HG03066 (cell line): ENCODE measurements around the gene TANGO2.

Source experiments
- ATAC-seq: cut with Tn5 transposase; IDR thresholded peaks from one replicate; pipeline ENCODE4 v1.9.1; 2021; ENCODE audit warnings: low read depth; ENCODE audit not compliant: unreplicated experiment

Gene TANGO2, protein sequence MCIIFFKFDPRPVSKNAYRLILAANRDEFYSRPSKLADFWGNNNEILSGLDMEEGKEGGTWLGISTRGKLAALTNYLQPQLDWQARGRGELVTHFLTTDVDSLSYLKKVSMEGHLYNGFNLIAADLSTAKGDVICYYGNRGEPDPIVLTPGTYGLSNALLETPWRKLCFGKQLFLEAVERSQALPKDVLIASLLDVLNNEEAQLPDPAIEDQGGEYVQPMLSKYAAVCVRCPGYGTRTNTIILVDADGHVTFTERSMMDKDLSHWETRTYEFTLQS

DNA sequence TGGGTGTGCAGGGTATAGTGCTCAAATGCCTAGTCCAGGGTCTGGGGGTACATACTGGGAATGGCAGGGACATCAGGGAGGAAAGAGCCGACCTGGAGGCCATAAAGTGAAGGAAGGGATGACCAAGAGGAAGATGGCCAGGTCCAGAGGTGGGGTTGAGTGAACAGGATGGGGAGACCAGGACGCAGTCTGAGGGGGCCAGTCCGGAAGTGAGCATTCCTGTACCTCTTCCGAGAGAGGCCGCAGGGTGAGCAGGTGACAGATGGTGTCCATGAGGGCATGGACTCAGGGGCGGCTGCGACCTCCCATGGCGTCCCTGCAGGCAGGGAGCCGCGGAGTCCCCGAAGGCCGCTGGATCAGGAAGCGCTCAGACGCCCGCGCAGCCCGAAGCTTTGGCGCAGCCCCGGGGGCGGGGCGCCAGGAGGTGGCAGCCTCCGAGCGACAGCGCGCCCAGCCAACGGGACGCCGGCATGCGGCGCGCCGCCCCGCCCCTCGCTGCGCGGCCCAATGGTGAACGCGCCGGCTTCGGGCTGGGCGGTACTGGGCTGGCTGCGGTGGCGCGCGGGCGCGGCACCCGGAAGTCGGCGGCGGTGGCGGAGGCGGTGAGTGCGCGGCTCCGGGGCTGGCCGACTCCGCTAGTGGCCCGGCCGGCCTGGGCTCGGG, at the start of gene TANGO2:
TANGO2 (plus strand) TSS at position 578 of the 663 bp plus-strand sequence. CDS start 15,689 bp downstream, outside the sequence.
- ATAC-seq: peak; percentile 74

DNA sequence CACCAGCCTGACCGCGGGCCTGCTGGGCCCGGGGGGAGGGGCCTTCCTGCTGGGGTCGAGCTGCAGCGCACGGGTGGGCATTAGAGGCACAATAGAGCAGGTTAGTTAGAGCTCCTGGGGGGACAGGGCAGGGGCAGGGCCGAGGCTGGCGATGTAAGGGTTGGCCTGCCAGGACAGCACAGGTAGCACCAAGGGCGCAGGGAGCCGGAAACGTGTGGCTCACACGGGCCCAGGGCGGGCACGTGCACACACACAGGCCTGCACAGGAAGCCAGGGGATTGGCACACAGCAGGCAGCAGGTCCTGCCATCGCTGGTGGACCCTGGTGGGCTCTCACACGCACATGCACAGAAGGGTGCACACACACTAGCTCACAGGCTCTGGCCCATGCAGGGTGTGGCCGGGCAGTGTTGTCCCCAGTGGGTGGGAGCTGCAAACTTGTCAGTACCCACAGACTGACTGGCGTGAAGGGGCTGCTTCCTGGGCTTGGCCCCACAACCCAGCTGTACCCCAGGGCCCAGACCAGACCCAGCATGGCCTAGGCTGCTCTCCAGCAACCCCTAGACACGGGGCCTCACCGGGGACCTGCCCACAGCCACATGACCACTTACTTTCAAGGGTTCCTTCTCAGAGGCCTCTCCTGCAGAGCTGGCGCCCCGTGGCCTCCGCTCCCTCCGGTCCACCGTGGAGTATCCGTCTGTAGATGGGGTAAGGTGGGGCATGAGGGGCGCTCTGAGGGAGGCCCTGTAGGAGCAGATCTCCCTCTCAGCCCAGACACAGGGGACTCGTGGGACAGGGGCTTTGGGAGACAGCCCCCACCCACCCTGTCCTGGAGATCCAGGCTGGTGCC, 49.4 kb upstream of the TANGO2 start:
- no peak for ATAC-seq

DNA sequence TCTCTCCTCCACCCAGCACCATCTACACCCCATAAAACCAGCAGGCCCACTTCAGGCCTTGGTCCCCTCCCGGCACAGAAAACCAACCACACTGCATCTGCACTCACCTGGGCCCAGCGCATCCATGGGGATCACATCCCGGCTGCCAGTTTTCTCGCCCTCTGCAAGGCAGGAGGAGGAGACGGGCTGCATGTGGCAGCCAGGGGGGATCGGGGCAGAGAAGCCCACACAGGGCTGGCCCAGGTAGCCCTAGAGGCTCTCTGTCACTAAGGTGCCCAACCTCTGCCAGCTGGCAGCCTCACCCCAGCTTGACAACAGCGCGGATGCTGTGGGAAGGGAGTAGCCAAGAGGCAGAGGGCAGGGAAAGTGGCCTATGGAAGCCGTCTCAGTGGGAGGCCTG, 48.7 kb upstream of the TANGO2 start:
- no peak for ATAC-seq

DNA sequence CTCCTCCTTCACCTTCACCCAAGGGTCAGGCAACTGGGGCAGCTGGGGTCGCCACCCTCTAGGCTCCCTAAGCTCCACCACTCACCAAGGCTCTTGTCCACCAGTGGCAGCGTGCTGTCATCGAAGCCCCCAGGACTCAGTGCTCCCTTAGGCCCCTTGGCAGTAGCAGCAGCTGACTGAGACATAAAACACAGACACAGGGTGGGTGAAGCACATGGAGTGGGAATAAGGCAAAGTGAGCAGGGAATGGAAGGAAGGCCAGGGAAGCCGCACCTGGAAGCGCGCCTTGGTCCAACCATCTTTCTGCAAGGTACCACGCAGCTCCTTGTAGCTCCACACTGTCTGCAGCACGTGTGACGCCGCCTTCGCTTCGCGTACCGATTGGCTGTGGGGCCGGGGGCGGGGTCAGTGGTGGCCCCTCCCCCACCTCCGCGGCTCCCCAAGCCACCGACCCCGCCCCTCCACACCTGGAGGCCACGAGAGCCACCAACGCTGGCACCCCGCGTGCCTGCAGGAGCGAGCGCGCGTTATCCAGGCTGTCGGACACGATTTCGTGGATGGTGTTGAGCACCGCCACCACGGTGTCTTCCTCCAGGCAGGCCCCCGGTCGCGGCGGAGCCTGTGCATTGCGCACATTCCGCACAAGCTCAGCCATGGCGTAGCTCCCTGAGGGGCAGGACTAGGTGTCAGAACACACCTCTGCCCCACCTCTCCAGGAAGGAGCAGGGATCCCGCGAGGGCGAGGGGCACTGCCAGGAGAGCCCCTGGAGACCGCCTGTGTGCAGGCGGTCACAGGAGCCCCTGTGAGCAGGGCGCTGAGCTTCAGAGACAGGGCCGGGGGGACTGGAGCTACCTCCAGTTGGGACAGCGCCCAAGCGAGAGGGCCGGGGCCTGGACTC, 48.0 kb upstream of the TANGO2 start:
- no peak for ATAC-seq

DNA sequence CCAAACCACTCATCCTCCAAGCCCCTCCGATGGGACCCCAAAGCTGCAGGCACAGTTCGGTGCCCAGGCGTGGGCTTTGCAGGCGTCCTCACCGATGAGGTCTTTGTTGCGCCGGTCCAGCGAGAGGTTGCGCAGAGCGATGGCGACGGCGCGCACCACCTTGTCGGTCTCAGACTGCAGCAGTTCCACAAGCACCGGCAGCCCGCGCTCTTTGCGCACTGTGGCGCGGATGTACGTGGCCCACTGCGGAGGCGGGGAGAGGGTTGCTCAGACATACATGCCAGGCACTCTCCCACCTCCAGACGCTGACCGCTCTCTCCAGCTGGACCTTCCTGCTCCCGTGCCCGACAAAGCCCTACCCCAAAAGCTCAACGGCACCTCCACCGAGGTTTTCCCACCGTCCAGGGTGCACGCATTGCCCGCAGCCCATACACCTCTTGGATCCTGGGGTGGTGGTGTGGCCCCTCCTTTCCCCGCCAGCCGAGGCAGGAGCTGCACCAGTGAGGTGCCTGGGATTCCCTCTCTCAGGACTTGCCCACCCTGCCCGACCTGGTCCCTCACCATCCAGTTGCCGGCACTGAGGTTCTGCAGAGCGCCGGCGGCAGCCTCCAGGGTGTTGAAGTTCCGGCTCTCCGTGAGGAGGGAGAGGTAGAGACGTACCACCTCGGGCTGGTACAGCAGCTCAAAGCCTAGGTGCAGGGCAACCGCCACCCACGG, 47.2 kb upstream of the TANGO2 start:
- ATAC-seq: no peak

DNA sequence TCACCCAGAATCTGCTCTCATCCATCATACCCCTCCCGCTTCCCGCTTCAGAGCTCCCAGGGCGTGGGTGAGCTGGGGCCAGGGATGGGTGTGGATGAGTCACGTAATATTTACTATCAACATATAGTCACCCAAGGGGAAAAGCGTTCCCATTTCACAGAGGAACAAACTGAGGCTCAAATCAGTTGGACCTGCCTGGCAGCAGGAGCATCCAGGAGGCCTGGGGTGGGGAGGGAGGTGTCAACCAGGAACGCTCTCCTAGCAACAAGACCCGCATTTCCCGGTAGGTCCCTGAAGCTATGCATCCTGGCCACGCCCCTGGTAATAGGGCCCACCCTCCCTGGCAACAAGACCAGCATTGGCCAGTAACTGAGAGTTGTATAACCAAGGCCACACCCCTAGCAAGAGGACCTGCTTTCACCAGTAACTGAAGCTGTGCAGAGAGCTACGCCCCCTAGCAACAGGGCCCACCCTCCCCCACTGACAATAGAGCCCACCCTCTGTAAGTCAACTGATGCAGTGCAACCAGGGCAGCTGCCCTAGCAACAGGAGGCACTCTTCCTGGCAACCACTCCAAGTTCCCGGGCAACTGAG, 46.5 kb upstream of the TANGO2 start:
- ATAC-seq: no peak

DNA sequence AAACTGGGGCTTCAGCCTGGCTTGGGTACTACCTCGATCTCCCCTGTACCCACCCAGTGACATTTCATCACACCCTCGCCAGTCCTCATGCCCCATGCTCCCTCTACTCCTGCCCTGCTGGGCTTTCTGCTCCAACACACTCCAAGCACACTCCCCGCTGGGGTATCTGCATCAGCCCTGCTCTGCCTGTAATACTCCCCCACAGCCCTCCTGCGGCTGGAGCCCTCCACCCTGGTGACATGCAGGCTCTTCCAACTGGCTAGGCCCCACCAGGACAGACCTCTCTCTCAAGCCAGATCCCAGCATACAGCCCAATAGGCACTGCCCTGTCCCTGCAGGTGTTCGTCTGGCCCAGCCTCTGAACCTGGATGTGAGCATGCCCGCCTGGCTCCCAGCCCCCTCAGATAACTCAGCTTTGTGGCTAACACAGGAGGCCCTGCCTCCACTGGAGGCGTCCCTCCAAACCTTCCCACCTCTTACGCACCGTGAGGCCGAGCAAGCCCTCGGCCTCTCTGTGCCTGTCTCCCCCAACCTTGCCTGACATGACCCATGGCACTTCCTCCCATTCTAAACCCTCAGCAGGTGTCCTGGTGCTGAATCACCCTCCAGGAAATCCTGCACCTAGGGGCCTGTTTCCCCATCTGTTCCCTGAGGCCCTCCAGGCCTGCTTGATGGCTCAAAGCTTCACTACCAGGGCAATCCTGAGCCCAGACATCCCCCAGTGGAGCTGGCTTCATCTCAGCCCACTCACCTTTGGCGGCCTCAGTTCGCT, 45.8 kb upstream of the TANGO2 start:
- no peak for ATAC-seq

DNA sequence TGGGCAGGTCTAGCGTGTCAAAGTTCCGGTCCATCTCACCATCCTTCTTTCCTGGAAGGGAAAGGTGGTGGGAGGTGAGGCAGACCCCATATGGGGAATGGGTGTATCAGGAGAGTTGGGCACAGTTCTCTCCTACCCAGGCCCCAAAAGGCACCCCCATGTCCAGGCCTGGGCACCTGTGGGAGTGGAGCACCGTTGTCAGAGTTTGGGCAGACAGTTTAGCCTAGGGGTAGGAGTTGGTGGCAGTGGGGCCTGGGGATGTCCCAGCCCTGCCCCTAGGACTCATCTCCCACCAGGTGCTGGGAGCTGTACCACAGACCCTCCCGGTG, 45.2 kb upstream of the TANGO2 start:
- no peak for ATAC-seq

DNA sequence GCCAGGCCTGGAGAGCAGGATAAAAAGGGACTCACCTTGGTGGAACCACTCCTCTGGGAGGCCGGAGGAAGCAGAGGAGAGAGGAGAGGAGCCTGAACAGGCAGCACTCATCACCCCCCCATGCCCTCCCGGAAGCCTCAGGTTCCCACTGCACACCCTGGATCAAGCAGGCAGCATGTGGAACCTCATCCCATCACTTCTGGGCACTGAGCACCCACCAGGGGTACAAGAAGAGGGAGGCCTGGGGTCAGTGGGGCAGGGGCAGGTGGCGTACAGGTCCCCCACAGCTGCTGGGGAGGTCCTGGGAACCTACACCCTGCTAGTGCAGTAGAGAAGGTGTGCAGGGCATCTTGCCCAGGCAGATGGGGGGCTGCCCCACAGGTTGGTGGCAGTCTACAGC, 44.2 kb upstream of the TANGO2 start:
- no peak for ATAC-seq

DNA sequence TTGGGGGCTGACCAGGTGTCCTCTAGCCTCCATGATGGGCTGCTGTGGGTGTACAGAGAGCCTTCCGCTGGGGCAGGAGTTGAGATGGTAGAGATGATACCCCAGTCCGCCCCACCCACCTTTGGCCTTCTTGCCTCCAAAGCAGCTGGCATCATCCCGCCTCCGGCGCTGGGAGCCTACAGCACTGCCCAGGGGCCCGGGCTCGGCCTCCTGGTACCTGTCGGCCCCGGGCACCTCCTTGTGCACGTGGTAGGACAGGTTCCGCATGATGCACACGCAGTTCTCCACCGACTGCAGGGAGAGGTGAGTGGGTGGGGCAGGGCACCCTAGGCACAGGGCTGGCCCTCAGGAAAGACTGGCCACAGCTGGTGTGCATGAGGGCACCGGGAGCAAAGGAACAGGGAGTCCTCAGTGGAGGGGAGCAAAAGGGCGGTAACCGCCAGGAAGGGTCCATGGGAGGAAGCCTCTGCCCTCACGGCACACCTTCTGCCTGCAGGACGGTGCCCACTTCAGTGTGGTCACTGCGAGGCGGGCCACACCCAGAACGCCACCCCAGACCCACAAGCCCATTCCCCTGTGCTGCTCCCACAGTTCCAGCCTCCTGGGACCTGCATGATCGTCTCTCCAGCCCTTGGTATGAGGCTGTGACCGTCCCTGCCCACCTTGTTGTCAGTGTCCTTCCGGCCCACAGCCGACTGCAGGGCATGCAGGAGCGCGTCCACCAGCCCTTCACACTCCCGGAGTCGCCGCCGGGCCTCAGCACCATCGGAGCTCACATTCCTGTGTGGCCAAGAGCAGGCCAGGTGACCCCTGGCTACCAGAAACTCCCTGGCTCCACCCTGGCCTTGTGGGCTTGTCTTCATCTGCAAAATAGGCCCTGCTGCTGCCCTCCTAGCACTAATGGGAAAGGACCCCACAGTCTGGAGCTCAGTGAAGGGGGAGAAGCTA, 43.3 kb upstream of the TANGO2 start:
- ATAC-seq: no peak

DNA sequence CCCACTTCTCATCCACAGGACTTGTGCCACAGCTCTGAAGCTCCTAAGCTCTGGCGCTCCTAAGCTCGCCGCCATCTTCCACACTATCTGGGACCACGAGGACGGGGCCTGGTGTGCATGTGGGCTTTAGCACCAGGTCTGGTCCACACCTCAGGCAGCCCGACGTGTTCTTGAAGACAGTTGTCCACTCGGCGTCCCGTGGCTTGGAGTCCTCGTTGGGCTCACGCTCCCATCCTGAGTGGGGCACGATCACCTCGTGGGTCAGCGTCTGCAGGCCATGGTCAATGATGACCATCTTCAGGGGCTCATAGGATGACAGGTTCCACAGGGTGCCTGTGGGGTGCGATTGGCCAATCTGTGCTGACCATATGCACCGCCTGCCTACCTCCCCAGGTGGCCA, 42.2 kb upstream of the TANGO2 start:
- no peak for ATAC-seq

DNA sequence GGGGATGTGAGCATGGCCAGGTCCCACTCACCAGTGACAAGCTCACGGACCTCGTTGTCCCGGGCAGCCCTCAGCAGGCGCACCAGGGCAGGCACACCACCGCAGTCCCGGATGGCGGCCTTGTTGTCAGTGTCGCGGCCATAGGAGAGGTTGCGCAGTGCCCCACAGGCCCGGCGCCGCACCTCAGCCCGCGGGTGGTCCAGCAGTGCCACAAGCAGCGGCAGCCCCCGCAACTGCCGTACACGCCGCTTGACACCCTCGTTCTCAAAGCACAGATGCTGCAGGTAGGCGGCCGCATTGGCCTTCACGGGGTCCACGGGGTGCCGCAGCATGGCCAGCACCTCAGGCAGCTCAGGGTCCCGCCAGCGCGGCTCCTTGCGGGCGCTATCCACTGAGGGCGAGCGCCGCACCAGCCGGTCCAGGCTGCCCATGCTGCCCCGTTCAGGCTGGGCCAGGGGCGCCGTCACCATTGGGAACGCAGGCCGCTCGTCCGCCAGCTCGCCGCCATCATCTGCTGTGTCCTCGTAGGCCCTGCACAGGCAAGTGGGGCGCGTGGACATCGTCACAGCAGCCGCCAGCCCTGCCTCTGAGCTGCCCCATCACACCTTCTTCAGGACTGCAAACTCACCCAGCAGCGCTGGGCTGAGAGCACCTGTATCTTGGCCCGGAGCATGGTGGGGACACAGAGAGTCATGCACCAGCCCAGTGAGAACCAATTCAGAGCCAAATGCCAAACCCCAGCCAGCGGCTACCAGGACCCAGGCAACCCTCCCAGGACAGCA, 41.0 kb upstream of the TANGO2 start:
- no peak for ATAC-seq

DNA sequence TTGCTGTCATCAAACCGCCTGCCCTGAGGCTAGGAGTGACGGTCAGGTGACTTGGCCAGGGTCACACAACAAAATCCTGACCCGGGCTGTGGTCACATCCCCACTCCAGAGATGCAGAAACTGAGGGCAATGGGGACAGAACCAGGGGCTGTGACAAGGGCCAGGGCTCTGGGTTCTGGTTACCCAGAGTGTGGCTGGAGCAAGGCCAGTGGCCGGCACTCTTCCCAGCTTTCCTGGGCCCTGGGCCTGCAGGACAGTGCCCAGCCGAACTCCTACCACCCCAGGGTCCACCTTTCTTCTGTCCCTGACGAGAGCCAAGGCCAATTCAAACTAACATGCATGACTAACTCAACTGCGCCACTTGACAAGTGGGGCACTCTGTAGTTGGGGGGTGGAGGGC, 40.1 kb upstream of the TANGO2 start:
- ATAC-seq: no peak

DNA sequence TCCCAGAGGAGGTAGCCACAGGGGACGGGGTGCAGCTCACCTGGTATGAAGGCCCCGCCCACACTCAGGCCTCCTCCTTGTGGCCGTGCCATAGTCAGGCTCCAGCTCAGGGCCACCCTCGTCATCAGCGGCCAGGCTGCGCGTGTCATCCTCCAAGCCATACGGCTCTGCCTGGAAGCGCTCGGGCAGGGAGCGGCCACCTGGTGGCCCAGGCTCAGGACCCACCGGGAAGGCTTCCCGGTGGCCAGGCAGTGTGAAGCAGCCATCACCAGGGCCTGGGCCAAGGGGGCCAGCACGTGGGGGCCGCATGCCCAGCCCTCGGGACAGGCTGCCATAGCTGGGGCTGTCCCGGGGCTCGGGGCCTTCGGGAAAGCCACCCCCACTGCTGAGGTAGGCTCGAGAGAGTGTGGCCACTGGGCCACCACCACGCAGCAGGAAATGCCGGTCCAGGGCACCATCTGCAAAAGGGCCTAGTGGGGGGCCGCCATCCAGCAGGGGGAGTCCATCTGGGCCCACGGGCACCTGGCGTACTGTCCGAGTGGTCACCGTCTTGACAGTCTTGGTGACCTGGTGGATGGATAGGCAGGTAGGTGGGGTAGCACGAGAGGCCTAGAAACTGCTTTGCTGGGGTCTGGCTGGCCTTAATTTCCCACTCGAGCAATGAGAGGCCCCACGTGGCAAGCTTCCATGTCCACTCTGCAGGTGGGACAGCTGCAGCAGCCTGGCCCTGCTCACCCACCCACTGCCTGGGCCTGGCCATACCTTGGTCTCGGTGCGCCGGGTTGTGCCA, 39.5 kb upstream of the TANGO2 start:
- no peak for ATAC-seq

DNA sequence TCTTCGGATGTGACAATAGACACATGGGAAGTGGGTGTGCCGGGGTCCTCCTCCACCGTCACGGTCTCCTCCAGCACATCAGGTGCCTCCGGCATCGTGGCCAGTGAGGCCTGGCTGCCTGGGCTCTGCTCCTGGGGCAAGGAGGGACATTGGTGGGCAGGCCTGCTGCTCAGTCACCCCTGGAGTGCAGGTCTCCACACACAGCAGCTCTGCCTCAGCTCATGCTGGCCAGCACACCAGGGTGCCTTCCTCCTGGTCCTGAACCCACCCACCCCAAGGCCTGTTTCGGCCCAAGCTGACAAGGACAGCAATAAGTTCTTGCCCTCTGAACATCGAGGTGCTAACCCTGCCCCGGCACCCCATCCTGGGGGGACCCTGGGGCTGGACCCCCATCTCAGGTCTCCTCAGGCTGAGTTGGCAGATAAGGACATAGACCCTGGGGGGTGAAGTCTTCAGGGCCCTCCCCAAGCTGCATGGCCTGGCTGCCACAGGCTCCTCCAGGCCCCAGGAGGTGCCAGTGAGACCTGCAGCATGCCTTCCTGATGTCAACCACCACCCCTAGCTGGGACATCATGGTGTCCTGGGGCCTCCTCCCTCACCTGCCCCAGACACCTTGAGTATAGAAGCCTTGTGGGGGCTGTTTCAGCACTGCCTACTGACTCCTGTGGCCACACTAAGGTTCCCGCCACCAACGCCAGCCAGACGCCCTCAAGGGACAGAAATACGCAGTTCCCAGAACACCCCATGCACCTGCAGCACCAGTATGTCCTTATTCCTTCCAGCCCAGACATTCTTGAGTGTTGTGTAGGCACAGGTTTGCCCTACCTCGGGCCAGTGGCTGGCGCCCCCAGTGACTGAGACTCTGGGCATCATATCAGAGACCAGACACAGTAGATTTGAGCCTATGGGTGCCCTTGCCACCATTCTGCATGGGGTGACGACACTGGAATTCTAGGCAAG, 38.7 kb upstream of the TANGO2 start:
- ATAC-seq: no peak
